Measurements from ENCODE around the gene DUSP1. TPM values are rescaled to one million over a fixed set of nuclear protein-coding genes. Genes with fewer than 3 reads are reported as not detected.

The DUSP1 gene
- total and polyA plus RNA-seq, 2 of the 4 experiments (the other 2 are of a cell fraction): 304 to 467 TPM

- Histone ChIP-seq H3K9me1 (ENCODE audit: insufficient read depth, low read length) (0 out of 2 replicates have a peak, but pooled peaks cover 18% of the 10 kb centered on the region), H3K9ac (ENCODE audit: low read depth, low read length) (no peak overlapping the region), H3K79me1 (ENCODE audit: low read depth in 1 of 2, low read length in 2 of 2) (no peaks in the 10 kb centered on the region; a peak in 1 of 4 replicates), H4K5ac (ENCODE audit: low read depth, low read length) (no peak overlapping the region), H3K27me3 (ENCODE audit: control insufficient read depth, insufficient read depth, low read length) (no peaks in the 10 kb centered on the region), H2BK15ac (ENCODE audit: low read depth, low read length) (peak overlapping the region; percentile 15; the same call in 1 of the 3 replicates), H3K36me3 (ENCODE audit: control insufficient read depth, insufficient read depth, low read length) (no peaks in the 10 kb centered on the region), H4K20me1 (ENCODE audit: insufficient read depth, low read length) (no peaks in the 10 kb centered on the region), H3K23ac (ENCODE audit: low read depth, low read length) (no peak overlapping the region), H3K14ac (replicated peaks; ENCODE audit: low read depth, low read length) (no peak overlapping the region), H2BK120ac (ENCODE audit: low read depth, low read length) (peak overlapping the region; percentile 43; the same call in 1 of the 2 replicates), H3K27ac (ENCODE audit: insufficient read depth, low read length) (no peak overlapping the region), H3K9me3 (ENCODE audit: control insufficient read depth, insufficient read depth, low read length) (no peaks in the 10 kb centered on the region), H4K91ac (ENCODE audit: insufficient read depth, low read depth, low read length) (no peak overlapping the region), H3K18ac (ENCODE audit: low read depth, low read length) (no peak overlapping the region; the same call in 1 of the 2 replicates), H2AK5ac (ENCODE audit: low read depth, low read length) (peak overlapping the region; percentile 33), H3K4ac (ENCODE audit: low read depth, low read length) (peak overlapping the region; percentile 21; the same call in 1 of the 2 replicates), H2BK5ac (ENCODE audit: low read depth, low read length, poor library complexity, severe bottlenecking) (no peak overlapping the region), H4K8ac (ENCODE audit: low read depth in 2 of 2, low read length in 2 of 2) (no peak overlapping the region; a peak in 1 of 4 replicates), H2BK20ac (ENCODE audit: low read depth, low read length) (no peak overlapping the region), H3K4me2 (ENCODE audit: low read depth, low read length) (no peak overlapping the region), H3K4me3 (ENCODE audit: insufficient read depth, low read depth, low read length) (no peak overlapping the region), H3K4me1 (ENCODE audit: control insufficient read depth, insufficient read depth, low read length) (peaks cover 19% of the 10 kb centered on the region), H3K56ac (ENCODE audit: extremely low read depth, insufficient read depth, low read length) (no peak overlapping the region), H2AK9ac (replicated peaks; ENCODE audit: low read depth, low read length, poor library complexity) (peak overlapping the region; percentile 89), H2AFZ (replicated peaks; ENCODE audit: low read length, poor library complexity) (peak overlapping the region; percentile 51)
- ChIA-PET POLR2A (ENCODE audit: unreplicated experiment) (no interaction called here), CTCF (interaction anchor here (0.5 kb wide), 1 partner anchor 26 kb away, joined by 3 read pairs; no protein-coding TSS in a partner anchor)
- BruUV-seq (replicated peaks): no TSS peak
- dilution Hi-C loops (cut with HindIII; ENCODE audit: low sequenced_read_pairs, unreplicated experiment): no loop called here
- intact Hi-C loops (cut with micrococcal nuclease): no loop called here
- in situ Hi-C loops (cut with MboI; ENCODE audit: low sequenced_read_pairs): no loop called here
- WGBS, 2 experiments (ENCODE audit: extremely low coverage in 2 of 2, insufficient read length in 1 of 2): 93% methylated on average over 7 of the region's 12 CpGs; no CpG with 5 or more reads in 1 of the 2 experiments
- DNase-seq (no peak), ATAC-seq (ENCODE audit: low read depth) (no peak)
- TF ChIP-seq RFX5 (IDR thresholded peaks at IDR 0.05; ENCODE audit: low read depth, low read length) (no peak), FOS (IDR thresholded peaks at IDR 0.05; ENCODE audit: low read depth, low read length) (no peak), SMC3 (IDR thresholded peaks at IDR 0.05; ENCODE audit: low read depth, low read length) (no peak), CEBPB (IDR thresholded peaks at IDR 0.05; ENCODE audit: low read depth, low read length) (no peak), CHD1 (IDR thresholded peaks at IDR 0.05; ENCODE audit: low read depth, low read length) (no peak), RAD21 (IDR thresholded peaks at IDR 0.05; ENCODE audit: low read length) (no peak), MAFK (IDR thresholded peaks at IDR 0.05; ENCODE audit: low read depth, low read length) (no peak), BHLHE40 (IDR thresholded peaks at IDR 0.05; ENCODE audit: low read depth, low read length) (no peak), ELK1 (IDR thresholded peaks at IDR 0.05; ENCODE audit: borderline replicate concordance, low read depth, low read length) (no peak), MXI1 (IDR thresholded peaks at IDR 0.05; ENCODE audit: borderline replicate concordance, low read depth, low read length) (no peak), POLR2A (IDR thresholded peaks at IDR 0.05; ENCODE audit: low read depth, low read length) (no peak), RCOR1 (IDR thresholded peaks at IDR 0.05; ENCODE audit: insufficient replicate concordance, low read length) (no peak), USF2 (IDR thresholded peaks at IDR 0.05; ENCODE audit: low read depth, low read length) (no peak), NFE2L2 (IDR thresholded peaks at IDR 0.05; ENCODE audit: low read depth, low read length) (no peak), CTCF (conservative IDR thresholded peaks at IDR 0.05; ENCODE audit: low read depth, low read length) (no peak)
These were observed 35.7 kb downstream of the DUSP1 start for GRCh38 chr5:172735141-172735831.
